Measurements from ENCODE around the gene PDZRN4.
"Not testable (repeated sequence)": the region's sequence is repeated elsewhere in the genome, so short reads cannot be mapped to it uniquely, and the experiment has no call there.

PDZRN4 gene

DNA sequence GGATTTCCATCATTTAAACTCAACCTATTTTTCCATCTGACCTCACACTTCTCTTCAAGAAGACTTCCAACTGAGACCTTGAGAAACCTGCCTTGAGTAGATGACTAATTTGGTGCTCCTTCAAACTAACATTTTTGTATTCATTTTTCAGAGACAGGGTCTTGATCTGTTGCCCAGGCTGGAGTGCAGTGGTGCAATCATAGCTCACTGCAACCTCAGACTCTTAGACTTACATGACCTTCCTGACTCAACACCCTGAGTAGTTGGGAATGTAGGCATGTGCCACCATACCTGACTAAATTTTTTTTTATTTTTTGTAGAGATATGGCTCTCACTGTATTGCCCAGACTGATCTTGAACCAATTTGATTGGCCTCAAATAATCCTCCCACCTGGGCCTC is 389.9 kb downstream of the PDZRN4 start:
- no peak for DNase-seq

DNA sequence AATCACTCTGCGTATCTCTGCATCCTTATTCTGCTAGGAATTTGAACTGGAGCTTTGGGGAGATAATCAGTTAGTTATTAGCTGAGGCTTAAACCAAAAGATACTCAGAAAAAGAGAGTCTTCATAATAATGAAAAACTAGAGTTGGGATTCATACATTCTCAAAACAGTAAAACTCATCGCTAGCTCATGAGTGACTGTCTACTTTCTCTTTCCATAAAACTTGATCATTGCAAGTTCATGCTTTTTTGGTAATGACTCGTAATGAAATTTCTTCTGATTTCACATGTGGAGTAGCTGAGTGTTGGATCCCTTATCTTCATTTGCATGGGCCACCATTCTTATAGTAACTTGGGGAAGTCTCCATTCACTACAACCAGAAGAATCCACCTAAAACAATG is 397.7 kb downstream of the PDZRN4 start:
- DNase-seq = no peak

DNA sequence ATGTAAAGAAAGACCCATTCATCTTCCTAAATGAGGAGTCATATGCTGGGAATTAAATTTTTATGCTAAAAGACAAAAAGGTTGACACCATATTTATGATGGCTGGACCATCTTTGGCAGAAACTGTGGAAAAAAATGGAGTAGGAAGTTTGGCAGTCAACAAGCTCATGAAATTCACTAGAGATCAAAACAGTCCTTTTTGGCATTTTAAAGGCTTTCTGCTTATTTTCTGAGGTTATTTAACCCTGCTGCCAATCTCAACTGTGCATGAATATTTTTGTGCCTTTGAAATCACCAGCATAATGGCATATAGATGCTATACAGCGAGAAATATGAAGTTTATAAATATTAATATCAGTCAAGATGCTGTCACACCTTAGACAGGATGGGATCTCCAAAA is 399.5 kb downstream of the PDZRN4 start:
- DNase-seq = no peak

DNA sequence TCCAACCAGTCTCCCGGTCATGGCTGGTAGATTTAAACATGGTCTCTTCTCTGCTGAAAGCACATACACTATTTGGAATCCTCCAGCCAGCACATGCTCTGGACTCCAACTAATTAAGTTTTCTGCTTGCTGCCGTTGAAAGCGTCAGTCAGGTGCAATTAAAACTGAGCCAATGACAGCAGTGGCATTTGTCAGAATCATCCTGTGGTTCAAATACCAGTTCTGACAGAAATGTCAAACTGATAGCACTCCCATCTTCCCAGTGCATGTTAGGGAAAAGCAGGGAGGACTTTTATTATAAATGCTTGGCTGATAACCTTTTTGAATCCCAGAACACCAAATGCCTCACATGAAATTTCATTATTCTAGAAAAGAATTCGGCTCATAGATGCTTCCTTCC is 401.8 kb downstream of the PDZRN4 start:
- no peak for DNase-seq

DNA sequence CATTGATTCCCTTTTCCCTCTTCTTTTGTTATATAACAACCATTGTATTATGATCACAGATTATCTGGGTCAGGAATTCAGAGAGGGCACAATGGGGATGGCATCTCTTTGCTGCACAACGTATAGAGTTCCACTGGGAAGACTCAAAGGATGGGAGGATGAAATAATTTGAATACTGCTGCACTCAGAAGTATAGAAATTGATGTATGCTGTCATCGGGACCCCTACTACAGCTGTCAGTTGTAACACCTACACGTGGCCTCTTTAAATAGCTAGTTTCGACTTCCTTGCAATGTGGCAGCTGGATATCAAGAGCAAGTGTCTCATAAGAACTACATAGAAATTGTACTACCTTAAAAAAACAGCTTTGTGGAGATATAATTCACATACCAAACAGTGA is 408.1 kb downstream of the PDZRN4 start:
- DNase-seq = no peak

DNA sequence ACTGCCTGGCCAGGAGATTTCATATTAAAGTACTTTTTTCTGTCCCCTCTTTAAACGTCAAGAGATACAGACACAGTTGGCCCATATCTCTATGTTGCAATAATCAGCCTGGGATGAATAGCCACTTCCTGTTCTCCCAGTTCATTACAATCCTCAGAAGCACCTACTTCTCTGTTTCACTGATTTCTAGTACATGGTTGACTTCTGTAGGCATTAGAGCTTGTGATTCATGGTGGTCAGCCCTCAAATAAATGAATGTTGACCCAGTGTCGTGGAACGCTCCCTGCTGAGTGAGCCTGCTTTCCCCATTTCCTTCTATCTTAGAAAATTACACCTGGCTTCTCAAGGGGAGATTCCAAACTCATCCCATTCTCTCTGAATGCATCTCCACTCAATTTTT is 416.7 kb downstream of the PDZRN4 start:
- DNase-seq = no peak

DNA sequence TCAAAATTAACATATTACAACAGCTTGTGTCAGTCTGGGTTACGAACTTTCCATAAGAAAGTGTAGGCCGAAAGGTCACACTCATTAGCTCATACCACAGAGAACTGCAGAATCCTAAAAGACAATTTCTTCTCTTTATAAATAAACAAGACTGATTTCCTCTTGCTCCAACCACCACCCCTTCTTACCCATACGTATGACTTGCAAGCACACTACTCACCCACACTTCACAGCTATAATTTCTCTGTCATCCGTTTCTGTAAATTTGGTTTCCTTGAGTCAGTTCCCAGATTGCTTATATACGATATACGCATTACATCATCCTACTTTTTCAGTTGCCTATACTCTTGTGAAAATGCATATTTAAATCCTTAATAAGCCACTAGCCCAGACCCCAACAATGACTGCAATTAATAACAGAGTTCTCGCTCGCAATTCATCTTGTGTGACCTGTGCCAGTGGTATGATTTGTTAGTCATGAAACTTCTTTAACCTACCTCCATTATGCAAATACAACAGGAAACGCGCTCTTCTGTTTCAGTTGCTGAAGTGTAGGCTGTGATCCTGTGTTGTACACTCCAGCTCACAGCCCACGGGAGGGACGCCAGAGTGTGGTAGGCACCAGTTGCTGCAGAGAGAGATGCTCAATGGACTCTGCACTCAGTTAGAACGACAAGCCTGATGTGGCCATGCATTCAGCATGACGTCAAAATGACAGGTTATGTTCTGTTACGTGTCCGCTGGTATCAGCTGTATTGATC is 417.6 kb downstream of the PDZRN4 start:
- no peak for DNase-seq

DNA sequence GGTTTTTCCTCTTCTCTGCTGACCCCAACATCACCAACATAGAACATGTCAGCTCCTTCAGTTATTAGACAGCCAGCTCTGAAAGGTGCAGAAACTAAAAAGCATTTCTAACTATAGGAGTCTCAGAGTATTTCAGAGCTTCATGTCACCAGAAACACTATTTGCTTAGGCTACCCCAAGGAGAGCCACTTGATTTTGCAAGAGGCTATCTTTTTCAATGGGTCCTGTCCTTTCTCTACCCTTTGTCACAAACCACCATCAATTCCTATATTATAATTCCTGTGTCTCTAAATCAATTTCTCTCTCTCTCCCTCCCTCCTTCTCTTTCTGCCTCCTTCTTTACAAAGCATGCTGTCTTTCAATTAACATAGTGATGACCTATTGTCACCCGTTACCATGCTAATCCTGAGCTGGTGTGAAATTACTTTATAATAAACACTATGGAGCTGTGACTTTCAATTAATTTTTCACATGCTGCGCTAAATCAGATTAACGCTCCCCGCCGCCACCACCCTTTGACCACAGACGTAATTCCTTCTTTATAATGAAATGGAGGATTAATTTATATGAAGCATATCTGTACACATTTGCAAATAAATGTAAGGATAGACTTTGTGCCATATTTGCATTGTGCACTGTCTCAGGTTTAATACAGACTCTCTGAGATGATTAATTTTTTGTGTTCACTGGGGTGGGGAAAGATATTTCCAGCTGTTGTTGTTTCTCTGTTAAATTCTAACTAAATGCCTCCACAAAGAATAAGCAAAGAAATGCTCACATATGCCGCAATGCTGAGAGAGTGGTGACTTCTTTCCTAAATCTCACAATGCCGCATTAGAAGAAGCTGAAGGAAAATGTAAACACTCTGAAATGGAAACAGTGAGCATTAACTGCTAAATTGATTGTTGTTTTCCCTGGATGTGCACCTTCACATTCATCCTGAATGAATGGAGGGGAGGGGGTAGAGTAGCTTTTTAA is 418.6 kb downstream of the PDZRN4 start:
- DNase-seq = no peak

DNA sequence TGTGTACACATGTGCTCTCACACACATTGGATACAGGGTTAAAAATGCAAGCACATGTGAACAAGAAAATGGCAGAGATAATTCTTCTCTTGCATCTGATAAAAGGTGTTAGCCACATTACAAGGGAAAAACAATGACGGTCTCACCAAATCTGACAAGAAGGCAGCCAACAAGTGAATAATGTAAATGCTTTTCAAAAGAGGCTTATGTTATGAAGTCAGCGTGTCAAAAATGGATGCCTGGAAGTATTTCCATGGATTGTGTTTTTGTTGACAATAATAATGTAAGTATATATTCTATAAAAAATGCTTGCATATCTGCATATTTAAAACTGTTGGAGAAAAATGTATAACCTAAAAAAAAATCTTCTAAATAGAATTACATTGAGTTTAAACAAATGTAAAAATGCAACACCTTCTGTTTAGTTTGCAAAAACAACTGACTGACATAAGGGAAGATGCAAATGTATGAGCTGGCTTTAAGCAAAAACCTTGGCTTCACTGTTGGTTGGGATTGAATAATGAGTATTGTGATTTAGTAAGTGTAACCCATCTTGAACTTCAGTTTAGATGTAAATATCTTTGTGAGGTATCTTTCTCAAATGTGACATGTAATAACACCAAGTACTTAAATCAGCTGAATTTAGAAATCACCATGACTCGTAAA is 424.9 kb downstream of the PDZRN4 start:
- DNase-seq = no peak

DNA sequence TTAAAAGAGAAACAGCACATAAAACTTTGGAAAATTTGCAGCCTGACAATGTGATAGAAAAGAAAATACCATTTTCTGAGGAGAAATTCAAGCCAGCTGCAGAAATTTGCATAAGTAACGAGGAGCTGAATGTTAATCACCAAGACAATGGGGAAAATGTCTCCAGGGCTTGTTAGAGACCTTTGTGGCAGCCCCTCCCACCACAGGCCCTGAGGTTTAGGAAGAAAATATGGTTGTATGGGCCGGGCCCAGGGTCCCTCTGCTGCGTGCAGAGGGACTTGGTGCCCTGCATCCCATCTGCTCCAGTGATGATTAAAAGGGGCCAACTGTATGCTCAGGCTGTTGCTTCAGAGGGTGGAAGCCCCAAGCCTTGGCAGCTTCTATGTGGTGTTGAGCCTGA is 427.1 kb downstream of the PDZRN4 start:
- not testable (repeated sequence) for DNase-seq

DNA sequence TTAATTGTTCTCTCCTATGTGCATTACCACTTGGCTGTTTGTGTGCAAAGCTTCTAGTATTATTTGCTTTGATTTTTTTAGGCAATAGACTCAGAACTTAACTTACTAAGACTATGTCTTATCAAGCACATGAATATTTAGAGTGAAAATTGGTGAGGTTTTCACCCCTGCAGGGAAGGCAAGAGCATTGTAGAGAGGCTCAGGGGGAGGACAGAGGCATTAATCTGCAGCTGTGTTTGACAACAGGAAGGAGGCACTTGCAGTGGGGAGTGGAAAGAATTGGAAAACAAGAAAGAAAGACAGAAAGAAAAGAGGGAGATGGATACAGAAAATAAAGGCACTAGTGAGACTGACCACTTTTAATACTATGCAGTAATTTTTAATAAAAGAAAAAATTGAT is 431.6 kb downstream of the PDZRN4 start:
- no peak for DNase-seq

DNA sequence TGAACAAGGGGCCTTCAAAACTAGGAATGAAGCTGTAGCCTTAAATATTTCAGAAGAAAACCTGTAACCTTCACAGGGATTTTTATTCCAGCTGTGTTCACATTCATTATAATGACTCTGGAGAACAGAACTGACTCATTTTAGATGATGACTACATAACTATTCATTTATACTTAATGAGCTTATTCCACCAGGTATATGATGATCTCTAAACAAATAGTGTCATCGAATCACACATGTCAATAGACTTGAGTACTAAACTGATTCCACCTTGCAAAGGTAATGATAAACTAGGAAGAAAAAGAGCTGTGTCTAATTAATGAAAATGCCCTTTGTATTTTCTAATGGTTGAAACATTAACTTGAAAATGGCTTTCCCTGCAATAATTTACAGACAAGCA is 433.2 kb downstream of the PDZRN4 start:
- no peak for DNase-seq

Measured in GF-D8 (cell line).